ENCODE data around the gene ARL15. TPM values are rescaled to one million over a fixed set of nuclear protein-coding genes. Genes with fewer than 3 reads are reported as not detected.

ARL15 gene
- total and polyA plus RNA-seq, 4 donors: 5.0 to 24.8 (median 13.3) TPM

DNA sequence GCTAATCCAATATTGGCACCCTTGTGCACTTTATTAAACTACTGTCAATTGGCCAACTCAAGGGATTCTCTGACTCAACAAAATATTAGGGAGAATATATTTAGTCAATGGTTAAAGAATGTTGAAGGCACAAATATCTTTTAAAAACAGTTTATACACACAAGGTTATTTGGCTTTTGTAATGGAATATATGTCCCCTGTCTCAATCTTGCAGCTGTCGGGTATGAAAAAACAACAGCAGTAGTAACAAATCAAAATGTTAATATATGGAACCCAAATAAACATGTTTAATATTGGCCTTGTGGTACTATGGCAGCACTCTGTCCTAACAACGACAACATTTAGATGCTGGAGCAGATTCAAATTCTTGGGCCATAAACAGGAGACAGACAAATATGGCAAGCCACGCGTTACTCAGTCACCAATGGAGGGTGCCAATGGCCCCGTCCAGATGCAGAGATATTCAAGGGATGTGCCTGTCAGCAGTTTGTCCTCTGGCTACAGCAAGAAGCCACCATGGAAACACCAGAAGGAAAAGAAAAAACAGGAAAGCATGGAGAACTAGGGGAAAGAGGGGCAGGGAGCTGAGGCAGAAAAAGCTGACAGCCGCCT is 408.0 kb downstream of the ARL15 start:
- H3K27me3 ChIP-seq (ENCODE audit: control insufficient read depth in 4 of 4, insufficient read depth in 4 of 4, low read length in 3 of 4): no peaks in the 10 kb centered on the region
- no peaks in the 10 kb centered on the region for H3K9me3 ChIP-seq (ENCODE audit: control insufficient read depth in 4 of 4, low read length in 3 of 4)
- no peak overlapping the region for H3K4me3 ChIP-seq (ENCODE audit: low read depth in 1 of 3, low read length in 3 of 3)
- no peak for TF ChIP-seq EGR1 (IDR thresholded peaks at IDR 0.05; ENCODE audit: low read depth in 2 of 2)
- no peak for TF ChIP-seq GABPA (IDR thresholded peaks at IDR 0.05 in 1 of 2, conservative IDR thresholded peaks at IDR 0.05 in 1 of 2)
- TF ChIP-seq, protein P1, sequence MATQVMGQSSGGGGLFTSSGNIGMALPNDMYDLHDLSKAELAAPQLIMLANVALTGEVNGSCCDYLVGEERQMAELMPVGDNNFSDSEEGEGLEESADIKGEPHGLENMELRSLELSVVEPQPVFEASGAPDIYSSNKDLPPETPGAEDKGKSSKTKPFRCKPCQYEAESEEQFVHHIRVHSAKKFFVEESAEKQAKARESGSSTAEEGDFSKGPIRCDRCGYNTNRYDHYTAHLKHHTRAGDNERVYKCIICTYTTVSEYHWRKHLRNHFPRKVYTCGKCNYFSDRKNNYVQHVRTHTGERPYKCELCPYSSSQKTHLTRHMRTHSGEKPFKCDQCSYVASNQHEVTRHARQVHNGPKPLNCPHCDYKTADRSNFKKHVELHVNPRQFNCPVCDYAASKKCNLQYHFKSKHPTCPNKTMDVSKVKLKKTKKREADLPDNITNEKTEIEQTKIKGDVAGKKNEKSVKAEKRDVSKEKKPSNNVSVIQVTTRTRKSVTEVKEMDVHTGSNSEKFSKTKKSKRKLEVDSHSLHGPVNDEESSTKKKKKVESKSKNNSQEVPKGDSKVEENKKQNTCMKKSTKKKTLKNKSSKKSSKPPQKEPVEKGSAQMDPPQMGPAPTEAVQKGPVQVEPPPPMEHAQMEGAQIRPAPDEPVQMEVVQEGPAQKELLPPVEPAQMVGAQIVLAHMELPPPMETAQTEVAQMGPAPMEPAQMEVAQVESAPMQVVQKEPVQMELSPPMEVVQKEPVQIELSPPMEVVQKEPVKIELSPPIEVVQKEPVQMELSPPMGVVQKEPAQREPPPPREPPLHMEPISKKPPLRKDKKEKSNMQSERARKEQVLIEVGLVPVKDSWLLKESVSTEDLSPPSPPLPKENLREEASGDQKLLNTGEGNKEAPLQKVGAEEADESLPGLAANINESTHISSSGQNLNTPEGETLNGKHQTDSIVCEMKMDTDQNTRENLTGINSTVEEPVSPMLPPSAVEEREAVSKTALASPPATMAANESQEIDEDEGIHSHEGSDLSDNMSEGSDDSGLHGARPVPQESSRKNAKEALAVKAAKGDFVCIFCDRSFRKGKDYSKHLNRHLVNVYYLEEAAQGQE (IDR thresholded peaks at IDR 0.05): no peak
- TF ChIP-seq JUND (IDR thresholded peaks at IDR 0.05): no peak
- no peak for TF ChIP-seq RXRA (IDR thresholded peaks at IDR 0.05)
- no peak for TF ChIP-seq HNF4A (conservative IDR thresholded peaks at IDR 0.05)
- no peak for TF ChIP-seq NR2F2 (IDR thresholded peaks at IDR 0.05)
- TF ChIP-seq, protein P2, sequence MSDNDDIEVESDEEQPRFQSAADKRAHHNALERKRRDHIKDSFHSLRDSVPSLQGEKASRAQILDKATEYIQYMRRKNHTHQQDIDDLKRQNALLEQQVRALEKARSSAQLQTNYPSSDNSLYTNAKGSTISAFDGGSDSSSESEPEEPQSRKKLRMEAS (IDR thresholded peaks at IDR 0.05): no peak
- TF ChIP-seq RAD21 (IDR thresholded peaks at IDR 0.05): no peak
- no peak for TF ChIP-seq TAF1 (conservative IDR thresholded peaks at IDR 0.05)
- TF ChIP-seq, protein P3, sequence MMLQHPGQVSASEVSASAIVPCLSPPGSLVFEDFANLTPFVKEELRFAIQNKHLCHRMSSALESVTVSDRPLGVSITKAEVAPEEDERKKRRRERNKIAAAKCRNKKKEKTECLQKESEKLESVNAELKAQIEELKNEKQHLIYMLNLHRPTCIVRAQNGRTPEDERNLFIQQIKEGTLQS (IDR thresholded peaks at IDR 0.05): no peak
- no peak for TF ChIP-seq SP1 (IDR thresholded peaks at IDR 0.05)
- H3K4me1 ChIP-seq (ENCODE audit: control insufficient read depth in 4 of 4, insufficient read depth in 4 of 4, low read length in 3 of 4): no peaks in the 10 kb centered on the region
- no peaks in the 10 kb centered on the region for H3K36me3 ChIP-seq (ENCODE audit: control insufficient read depth in 4 of 4, insufficient read depth in 3 of 4, low read depth in 1 of 4, low read length in 3 of 4)
- no peak overlapping the region for H3K9ac ChIP-seq (ENCODE audit: low read depth in 1 of 2, low read length in 2 of 2)
- H3K27ac ChIP-seq (ENCODE audit: low read depth in 1 of 2, low read length in 2 of 2): no peak overlapping the region
- DNase-seq (ENCODE audit: low spot score): no peak
- 93% methylated on average over 6 of the region's 6 CpGs for WGBS

DNA sequence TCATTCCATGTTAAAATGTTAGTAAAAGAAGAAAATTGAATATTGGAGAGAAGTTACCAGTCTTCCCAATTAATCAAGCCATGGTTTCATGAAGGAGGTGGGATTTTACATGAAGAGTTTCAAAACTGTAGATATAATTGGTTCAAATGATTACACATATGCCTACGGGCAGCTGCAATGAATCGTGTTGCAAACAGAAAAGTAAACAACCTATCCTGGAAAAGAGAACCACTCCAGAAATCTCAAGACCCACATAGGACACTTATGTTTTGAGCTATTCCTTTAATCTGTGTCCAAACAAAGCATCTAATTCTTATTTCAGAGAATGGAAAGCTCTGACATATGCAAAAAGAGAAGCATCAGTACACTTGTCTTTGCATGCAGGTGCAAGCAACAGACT is 409.7 kb downstream of the ARL15 start:
- no peak overlapping the region for H3K27ac ChIP-seq (ENCODE audit: low read depth in 1 of 2, low read length in 2 of 2)
- no peak overlapping the region for H3K9ac ChIP-seq (ENCODE audit: low read depth in 1 of 2, low read length in 2 of 2)
- WGBS: 82% methylated on average over 2 of the region's 2 CpGs
- no peak for TF ChIP-seq HNF4A (conservative IDR thresholded peaks at IDR 0.05)
- TF ChIP-seq GABPA (IDR thresholded peaks at IDR 0.05 in 1 of 2, conservative IDR thresholded peaks at IDR 0.05 in 1 of 2): no peak
- TF ChIP-seq JUND (IDR thresholded peaks at IDR 0.05): no peak
- no peak for TF ChIP-seq TAF1 (conservative IDR thresholded peaks at IDR 0.05)
- no peak for TF ChIP-seq SP1 (IDR thresholded peaks at IDR 0.05)
- no peak for TF ChIP-seq FOXA2 (IDR thresholded peaks at IDR 0.05)
- TF ChIP-seq, protein P3 (IDR thresholded peaks at IDR 0.05): no peak
- TF ChIP-seq NR2F2 (IDR thresholded peaks at IDR 0.05): no peak
- TF ChIP-seq, protein P1 (IDR thresholded peaks at IDR 0.05): no peak
- TF ChIP-seq, protein P2 (IDR thresholded peaks at IDR 0.05): no peak
- no peak for TF ChIP-seq FOXA1 (IDR thresholded peaks at IDR 0.05)
- no peak for TF ChIP-seq RXRA (IDR thresholded peaks at IDR 0.05)
- TF ChIP-seq, protein P4, sequence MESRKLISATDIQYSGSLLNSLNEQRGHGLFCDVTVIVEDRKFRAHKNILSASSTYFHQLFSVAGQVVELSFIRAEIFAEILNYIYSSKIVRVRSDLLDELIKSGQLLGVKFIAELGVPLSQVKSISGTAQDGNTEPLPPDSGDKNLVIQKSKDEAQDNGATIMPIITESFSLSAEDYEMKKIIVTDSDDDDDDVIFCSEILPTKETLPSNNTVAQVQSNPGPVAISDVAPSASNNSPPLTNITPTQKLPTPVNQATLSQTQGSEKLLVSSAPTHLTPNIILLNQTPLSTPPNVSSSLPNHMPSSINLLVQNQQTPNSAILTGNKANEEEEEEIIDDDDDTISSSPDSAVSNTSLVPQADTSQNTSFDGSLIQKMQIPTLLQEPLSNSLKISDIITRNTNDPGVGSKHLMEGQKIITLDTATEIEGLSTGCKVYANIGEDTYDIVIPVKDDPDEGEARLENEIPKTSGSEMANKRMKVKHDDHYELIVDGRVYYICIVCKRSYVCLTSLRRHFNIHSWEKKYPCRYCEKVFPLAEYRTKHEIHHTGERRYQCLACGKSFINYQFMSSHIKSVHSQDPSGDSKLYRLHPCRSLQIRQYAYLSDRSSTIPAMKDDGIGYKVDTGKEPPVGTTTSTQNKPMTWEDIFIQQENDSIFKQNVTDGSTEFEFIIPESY (IDR thresholded peaks at IDR 0.05): no peak
- no peak for TF ChIP-seq RAD21 (IDR thresholded peaks at IDR 0.05)
- TF ChIP-seq, protein P5, sequence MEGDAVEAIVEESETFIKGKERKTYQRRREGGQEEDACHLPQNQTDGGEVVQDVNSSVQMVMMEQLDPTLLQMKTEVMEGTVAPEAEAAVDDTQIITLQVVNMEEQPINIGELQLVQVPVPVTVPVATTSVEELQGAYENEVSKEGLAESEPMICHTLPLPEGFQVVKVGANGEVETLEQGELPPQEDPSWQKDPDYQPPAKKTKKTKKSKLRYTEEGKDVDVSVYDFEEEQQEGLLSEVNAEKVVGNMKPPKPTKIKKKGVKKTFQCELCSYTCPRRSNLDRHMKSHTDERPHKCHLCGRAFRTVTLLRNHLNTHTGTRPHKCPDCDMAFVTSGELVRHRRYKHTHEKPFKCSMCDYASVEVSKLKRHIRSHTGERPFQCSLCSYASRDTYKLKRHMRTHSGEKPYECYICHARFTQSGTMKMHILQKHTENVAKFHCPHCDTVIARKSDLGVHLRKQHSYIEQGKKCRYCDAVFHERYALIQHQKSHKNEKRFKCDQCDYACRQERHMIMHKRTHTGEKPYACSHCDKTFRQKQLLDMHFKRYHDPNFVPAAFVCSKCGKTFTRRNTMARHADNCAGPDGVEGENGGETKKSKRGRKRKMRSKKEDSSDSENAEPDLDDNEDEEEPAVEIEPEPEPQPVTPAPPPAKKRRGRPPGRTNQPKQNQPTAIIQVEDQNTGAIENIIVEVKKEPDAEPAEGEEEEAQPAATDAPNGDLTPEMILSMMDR (IDR thresholded peaks at IDR 0.05; ENCODE audit: low read depth, low read length, missing input control): no peak
- TF ChIP-seq HNF4G (IDR thresholded peaks at IDR 0.05): no peak
- no peaks in the 10 kb centered on the region for H3K27me3 ChIP-seq (ENCODE audit: control insufficient read depth in 4 of 4, insufficient read depth in 4 of 4, low read length in 3 of 4)
- no peaks in the 10 kb centered on the region for H3K9me3 ChIP-seq (ENCODE audit: control insufficient read depth in 4 of 4, low read length in 3 of 4)
- no peak overlapping the region for H3K4me3 ChIP-seq (ENCODE audit: low read depth in 1 of 3, low read length in 3 of 3)
- H3K36me3 ChIP-seq (ENCODE audit: control insufficient read depth in 4 of 4, insufficient read depth in 3 of 4, low read depth in 1 of 4, low read length in 3 of 4): no peaks in the 10 kb centered on the region
- H3K4me1 ChIP-seq (ENCODE audit: control insufficient read depth in 4 of 4, insufficient read depth in 4 of 4, low read length in 3 of 4): no peaks in the 10 kb centered on the region
- no peak for DNase-seq (ENCODE audit: low spot score)

Data from liver (tissue), 9 donors.